WTC11 (cell line): ENCODE data around the gene GAS2. TPM values are rescaled to one million over a fixed set of nuclear protein-coding genes. Genes with fewer than 3 reads are reported as not detected.
A peak's percentile ranks its signal among the peaks of the same experiment; 100 is the strongest.

Source experiments
- ATAC-seq: fragments of 200-7000 bp; cut with Tn5 transposase; 2 replicates; pipeline ENCODE4 v1.10.0; 2021; ENCODE audit warnings: mild to moderate bottlenecking, moderate library complexity
- CTCF ChIA-PET: fragments of 300-600 bp; sonication (Branson Sonifier 250); formaldehyde crosslinking; loops from one replicate; lab custom pipeline; 2021; ENCODE audit warnings: antibody characterized with exemption; lab: Charles Lee
- POLR2A ChIA-PET: fragments of 350-600 bp; sonication (Branson Sonifier 250); formaldehyde crosslinking; loops from one replicate; lab custom pipeline; 2021; ENCODE audit warnings: antibody characterized with exemption; lab: Charles Lee
- DNase-seq: peaks from one replicate; pipeline ENCODE4 v3.0.0; 2021; ENCODE audit warnings: low spot score
- H3K27ac Mint-ChIP-seq: 2 replicates; pipeline ENCODE4 v1.8.0; 2021; ENCODE audit warnings: mixed read lengths
- H3K27me3 Mint-ChIP-seq: 2 replicates; pipeline ENCODE4 v1.8.0; 2021; ENCODE audit warnings: low read depth, mild to moderate bottlenecking, moderate library complexity, mixed read lengths
- H3K36me3 Mint-ChIP-seq: 2 replicates; pipeline ENCODE4 v1.8.0; 2021; ENCODE audit warnings: mixed read lengths
- H3K4me1 Mint-ChIP-seq: 2 replicates; pipeline ENCODE4 v1.8.0; 2022; ENCODE audit warnings: mixed read lengths
- H3K4me3 Mint-ChIP-seq: 2 replicates; pipeline ENCODE4 v1.8.0; 2021; ENCODE audit warnings: mild to moderate bottlenecking, moderate library complexity, mixed read lengths
- H3K9me3 Mint-ChIP-seq: 2 replicates; pipeline ENCODE4 v1.8.0; 2021; ENCODE audit warnings: mixed read lengths
- AR ChIP-seq: fragments of 250-450 bp; sonication (Bioruptor Pico); IDR thresholded peaks from 2 replicates; pipeline ENCODE4 v1.9.0; 2021; ENCODE audit warnings: mild to moderate bottlenecking
- ARID4B ChIP-seq: sonication (generic); formaldehyde crosslinking; IDR thresholded peaks from 2 replicates; pipeline ENCODE4 v1.8.0; 2023; ENCODE audit warnings: missing genetic modification reagents, mild to moderate bottlenecking, borderline replicate concordance
- ATF2 ChIP-seq: sonication (generic); formaldehyde crosslinking; IDR thresholded peaks from 2 replicates; pipeline ENCODE4 v1.8.1; 2022; ENCODE audit warnings: low read depth, missing genetic modification reagents, borderline replicate concordance
- ATF3 ChIP-seq: sonication (generic); formaldehyde crosslinking; conservative IDR thresholded peaks from 2 replicates; pipeline ENCODE4 v1.8.1; 2022; ENCODE audit warnings: mild to moderate bottlenecking, missing genetic modification reagents
- ATF6 ChIP-seq: sonication (generic); formaldehyde crosslinking; IDR thresholded peaks from 2 replicates; pipeline ENCODE4 v1.8.1; 2023; ENCODE audit warnings: mild to moderate bottlenecking, missing genetic modification reagents
- CREM ChIP-seq: sonication (generic); formaldehyde crosslinking; IDR thresholded peaks from 2 replicates; pipeline ENCODE4 v1.8.1; 2022; ENCODE audit warnings: mild to moderate bottlenecking, missing genetic modification reagents, moderate library complexity
- E2F1 ChIP-seq: sonication (generic); formaldehyde crosslinking; IDR thresholded peaks from 2 replicates; pipeline ENCODE4 v1.8.0; 2022; ENCODE audit warnings: mild to moderate bottlenecking, missing genetic modification reagents
- FOXK1 ChIP-seq: sonication (generic); formaldehyde crosslinking; IDR thresholded peaks from 2 replicates; pipeline ENCODE4 v1.8.0; 2022; ENCODE audit warnings: mild to moderate bottlenecking, moderate library complexity, missing genetic modification reagents
- GTF2I ChIP-seq: fragments of 250-450 bp; sonication (Bioruptor Pico); conservative IDR thresholded peaks from 2 replicates; pipeline ENCODE4 v1.4.0; 2021; ENCODE audit warnings: mild to moderate bottlenecking
- KAT7 ChIP-seq: sonication (generic); formaldehyde crosslinking; IDR thresholded peaks from 2 replicates; pipeline ENCODE4 v1.8.1; 2023; ENCODE audit warnings: missing genetic modification reagents, mild to moderate bottlenecking, borderline replicate concordance
- MYBL2 ChIP-seq: sonication (generic); formaldehyde crosslinking; IDR thresholded peaks from 2 replicates; pipeline ENCODE4 v1.8.1; 2023; ENCODE audit warnings: mild to moderate bottlenecking, moderate library complexity, missing genetic modification reagents
- NR1H2 ChIP-seq: sonication (generic); formaldehyde crosslinking; IDR thresholded peaks from 2 replicates; pipeline ENCODE4 v1.9.0; 2021; ENCODE audit warnings: mild to moderate bottlenecking, moderate library complexity, missing genetic modification reagents
- OVOL2 ChIP-seq: fragments of 250-450 bp; sonication (Bioruptor Pico); IDR thresholded peaks from 2 replicates; pipeline ENCODE4 v1.9.0; 2021; ENCODE audit warnings: mild to moderate bottlenecking, borderline replicate concordance
- SP1 ChIP-seq: sonication (generic); formaldehyde crosslinking; conservative IDR thresholded peaks from 2 replicates; pipeline ENCODE4 v1.8.1; 2022; ENCODE audit warnings: missing genetic modification reagents
- TP53 ChIP-seq: sonication (generic); formaldehyde crosslinking; IDR thresholded peaks from 2 replicates; pipeline ENCODE4 v1.8.1; 2023; ENCODE audit warnings: mild to moderate bottlenecking, missing genetic modification reagents
- ZNF138 ChIP-seq: sonication (generic); formaldehyde crosslinking; conservative IDR thresholded peaks from 2 replicates; pipeline ENCODE4 v1.8.1; 2022; ENCODE audit warnings: mild to moderate bottlenecking, moderate library complexity, missing genetic modification reagents
- ZNF425 ChIP-seq: fragments of 250-450 bp; sonication (Bioruptor Pico); conservative IDR thresholded peaks from 2 replicates; pipeline ENCODE4 v1.9.0; 2021; ENCODE audit warnings: mild to moderate bottlenecking
- ZNF671 ChIP-seq: fragments of 250-450 bp; sonication (Bioruptor Pico); IDR thresholded peaks from 2 replicates; pipeline ENCODE4 v1.8.0; 2021; ENCODE audit warnings: mild to moderate bottlenecking
- total RNA-seq: library from RNA; stranded (reverse); gene quantifications from 3 replicates; pipeline ENCODE4 v1.2.3, GENCODE V29; 2021

Gene GAS2
- total RNA-seq, 1 experiment from 2014 or later = 1.8 TPM

- POLR2A ChIA-PET = no interaction called here
These were observed 39.0 kb upstream of the GAS2 start for GRCh38 chr11:22627421-22627820.

GRCh38 chr11:22633354-22633902 is 33.0 kb upstream of the GAS2 start:
- no peak for TF ChIP-seq AR (CRISPR knock-in tag)
- no peak for TF ChIP-seq NR1H2
- no peak for TF ChIP-seq ZNF425 (CRISPR knock-in tag)
- TF ChIP-seq ATF2 = no peak
- TF ChIP-seq SP1 (CRISPR knock-in tag) = no peak
- TF ChIP-seq OVOL2 (CRISPR knock-in tag) = no peak
- TF ChIP-seq MYBL2 (CRISPR knock-in tag) = no peak
- no peak for TF ChIP-seq ATF6 (CRISPR knock-in tag)
- no peak for TF ChIP-seq GTF2I (CRISPR knock-in tag)
- TF ChIP-seq ZNF138 (CRISPR knock-in tag) = no peak
- no peak for TF ChIP-seq FOXK1 (CRISPR knock-in tag)
- no peak for TF ChIP-seq KAT7 (CRISPR knock-in tag)
- TF ChIP-seq ARID4B (CRISPR knock-in tag) = no peak
- no peak for TF ChIP-seq CREM (CRISPR knock-in tag)
- TF ChIP-seq ATF3 = no peak
- ChIA-PET CTCF (interaction anchor here (0.7 to 1.1 kb wide), 6 partner anchors 8 to 154 kb away, joined by 3 to 7 read pairs (median 3); partner anchors contain the start of genes FANCF and GAS2), POLR2A (no interaction called here)
- DNase-seq = no peak
- H3K4me1 Mint-ChIP-seq = peaks cover 43% of the 10 kb centered on the region
- H3K36me3 Mint-ChIP-seq = 0 out of 2 replicates have a peak, but pooled peaks cover 3% of the 10 kb centered on the region
- peak; percentile 41 for ATAC-seq
- no peak overlapping the region for H3K4me3 Mint-ChIP-seq
- H3K27ac Mint-ChIP-seq = no peak overlapping the region
- peaks cover 22% of the 10 kb centered on the region for H3K27me3 Mint-ChIP-seq
- H3K9me3 Mint-ChIP-seq = peaks cover 5% of the 10 kb centered on the region

More at GRCh38 chr11:22627421-22627820, 39.0 kb upstream of the GAS2 start:
- Mint-ChIP-seq H3K9me3 (no peaks in the 10 kb centered on the region), H3K36me3 (no peaks in the 10 kb centered on the region), H3K27ac (no peak overlapping the region), H3K27me3 (no peaks in the 10 kb centered on the region), H3K4me1 (peaks cover 35% of the 10 kb centered on the region), H3K4me3 (no peak overlapping the region)
- DNase-seq = no peak
- TF ChIP-seq TP53 = no peak
- TF ChIP-seq E2F1 (CRISPR knock-in tag) = no peak
- TF ChIP-seq ZNF671 = no peak
- no peak for ATAC-seq
- CTCF ChIA-PET = interaction anchor here (0.7 kb wide), 1 partner anchor 44 kb away, joined by 6 read pairs; no protein-coding TSS in a partner anchor
